ENCODE data around the gene GPR37L1.

GPR37L1 gene

DNA sequence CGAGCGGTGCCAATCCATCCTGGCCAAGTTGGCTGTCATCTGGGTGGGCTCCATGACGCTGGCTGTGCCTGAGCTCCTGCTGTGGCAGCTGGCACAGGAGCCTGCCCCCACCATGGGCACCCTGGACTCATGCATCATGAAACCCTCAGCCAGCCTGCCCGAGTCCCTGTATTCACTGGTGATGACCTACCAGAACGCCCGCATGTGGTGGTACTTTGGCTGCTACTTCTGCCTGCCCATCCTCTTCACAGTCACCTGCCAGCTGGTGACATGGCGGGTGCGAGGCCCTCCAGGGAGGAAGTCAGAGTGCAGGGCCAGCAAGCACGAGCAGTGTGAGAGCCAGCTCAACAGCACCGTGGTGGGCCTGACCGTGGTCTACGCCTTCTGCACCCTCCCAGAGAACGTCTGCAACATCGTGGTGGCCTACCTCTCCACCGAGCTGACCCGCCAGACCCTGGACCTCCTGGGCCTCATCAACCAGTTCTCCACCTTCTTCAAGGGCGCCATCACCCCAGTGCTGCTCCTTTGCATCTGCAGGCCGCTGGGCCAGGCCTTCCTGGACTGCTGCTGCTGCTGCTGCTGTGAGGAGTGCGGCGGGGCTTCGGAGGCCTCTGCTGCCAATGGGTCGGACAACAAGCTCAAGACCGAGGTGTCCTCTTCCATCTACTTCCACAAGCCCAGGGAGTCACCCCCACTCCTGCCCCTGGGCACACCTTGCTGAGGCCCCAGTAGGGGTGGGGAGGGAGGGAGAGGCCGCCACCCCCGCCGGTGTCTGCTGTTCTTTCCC lies 5.3 kb downstream of the GPR37L1 start:
- H3K4me3 ChIP-seq (ENCODE audit: low read length): no peak overlapping the region
- no peaks in the 10 kb centered on the region for H3K9me3 ChIP-seq (ENCODE audit: control insufficient read depth, low read length)
- no peak overlapping the region for H3K9ac ChIP-seq (ENCODE audit: low read length)
- peaks cover 8% of the 10 kb centered on the region for H3K27me3 ChIP-seq (replicated peaks; ENCODE audit: control insufficient read depth, insufficient read depth, low read length)
- H3K36me3 ChIP-seq (ENCODE audit: control insufficient read depth, insufficient read depth, low read length, severe bottlenecking): peaks cover 5% of the 10 kb centered on the region
- peaks cover 14% of the 10 kb centered on the region for H3K4me1 ChIP-seq (ENCODE audit: control insufficient read depth, insufficient read depth, low read length)
- no peak for DNase-seq (ENCODE audit: low read depth)

GRCh38 chr1:202129453-202130296 lies 7.0 kb downstream of the GPR37L1 start:
- no peaks in the 10 kb centered on the region for H3K9me3 ChIP-seq (ENCODE audit: control insufficient read depth, low read length)
- no peak overlapping the region for H3K9ac ChIP-seq (ENCODE audit: low read length)
- peaks cover 18% of the 10 kb centered on the region for H3K4me1 ChIP-seq (ENCODE audit: control insufficient read depth, insufficient read depth, low read length)
- peaks cover 13% of the 10 kb centered on the region for H3K36me3 ChIP-seq (ENCODE audit: control insufficient read depth, insufficient read depth, low read length, severe bottlenecking)
- H3K27me3 ChIP-seq (replicated peaks; ENCODE audit: control insufficient read depth, insufficient read depth, low read length): peaks cover 8% of the 10 kb centered on the region
- H3K4me3 ChIP-seq (ENCODE audit: low read length): no peak overlapping the region
- no peak for DNase-seq (ENCODE audit: low read depth)

- H3K36me3 ChIP-seq (ENCODE audit: control insufficient read depth, insufficient read depth, low read length, severe bottlenecking): peaks cover 17% of the 10 kb centered on the region
- no peak overlapping the region for H3K4me3 ChIP-seq (ENCODE audit: low read length)
- peaks cover 4% of the 10 kb centered on the region for H3K27me3 ChIP-seq (replicated peaks; ENCODE audit: control insufficient read depth, insufficient read depth, low read length)
- H3K9me3 ChIP-seq (ENCODE audit: control insufficient read depth, low read length): no peaks in the 10 kb centered on the region
- H3K4me1 ChIP-seq (ENCODE audit: control insufficient read depth, insufficient read depth, low read length): peaks cover 18% of the 10 kb centered on the region
- no peak overlapping the region for H3K9ac ChIP-seq (ENCODE audit: low read length)
- DNase-seq (ENCODE audit: low read depth): no peak
These were observed 7.6 kb downstream of the GPR37L1 start for GRCh38 chr1:202130297-202130721.

DNA sequence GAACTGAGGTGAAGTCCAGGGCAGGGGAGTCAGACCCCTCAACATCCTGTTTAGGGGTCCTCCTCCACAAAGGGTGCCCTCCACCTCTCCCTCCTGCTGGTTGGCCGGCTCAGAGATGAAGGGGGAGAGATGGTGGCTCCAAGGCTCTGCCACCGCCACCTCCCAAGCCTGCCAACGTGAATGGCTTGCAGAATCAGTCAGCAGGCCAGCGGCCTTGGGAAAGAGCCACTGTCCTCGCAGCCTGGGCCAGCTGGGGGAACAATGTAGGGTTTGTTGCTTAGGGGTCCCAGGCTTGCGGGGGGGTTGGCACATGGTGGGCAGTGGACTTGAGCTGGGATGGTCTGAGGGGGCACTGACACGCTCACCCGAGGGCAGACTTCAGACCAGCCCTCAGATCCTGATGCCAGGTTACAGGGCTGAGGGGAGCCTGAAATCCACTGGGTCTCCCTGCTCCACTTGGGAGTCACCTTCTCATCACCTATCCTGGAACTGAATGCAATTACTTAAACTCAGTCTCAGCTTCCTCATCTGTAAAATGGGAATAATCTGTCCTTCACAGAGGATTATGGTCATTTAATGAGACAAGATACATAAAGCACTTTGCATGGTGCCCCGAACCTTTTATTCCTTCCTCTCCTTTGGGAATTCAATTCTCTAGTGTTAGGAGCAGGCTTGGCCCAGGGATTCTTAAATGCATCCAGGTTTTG lies 8.3 kb downstream of the GPR37L1 start:
- DNase-seq (ENCODE audit: low read depth): no peak
- no peaks in the 10 kb centered on the region for H3K9me3 ChIP-seq (ENCODE audit: control insufficient read depth, low read length)
- H3K4me3 ChIP-seq (ENCODE audit: low read length): no peak overlapping the region
- H3K9ac ChIP-seq (ENCODE audit: low read length): no peak overlapping the region
- H3K36me3 ChIP-seq (ENCODE audit: control insufficient read depth, insufficient read depth, low read length, severe bottlenecking): peaks cover 24% of the 10 kb centered on the region
- no peaks in the 10 kb centered on the region for H3K27me3 ChIP-seq (replicated peaks; ENCODE audit: control insufficient read depth, insufficient read depth, low read length)
- H3K4me1 ChIP-seq (ENCODE audit: control insufficient read depth, insufficient read depth, low read length): peaks cover 18% of the 10 kb centered on the region

GRCh38 chr1:202131956-202132821 lies 9.5 kb downstream of the GPR37L1 start:
- Histone ChIP-seq H3K4me1 (ENCODE audit: control insufficient read depth, insufficient read depth, low read length) (peaks cover 18% of the 10 kb centered on the region), H3K9ac (ENCODE audit: low read length) (peak overlapping the region; percentile 69), H3K4me3 (ENCODE audit: low read length) (no peak overlapping the region), H3K9me3 (ENCODE audit: control insufficient read depth, low read length) (no peaks in the 10 kb centered on the region), H3K36me3 (ENCODE audit: control insufficient read depth, insufficient read depth, low read length, severe bottlenecking) (peaks cover 25% of the 10 kb centered on the region), H3K27me3 (replicated peaks; ENCODE audit: control insufficient read depth, insufficient read depth, low read length) (no peaks in the 10 kb centered on the region)
- DNase-seq (ENCODE audit: low read depth): no peak

DNA sequence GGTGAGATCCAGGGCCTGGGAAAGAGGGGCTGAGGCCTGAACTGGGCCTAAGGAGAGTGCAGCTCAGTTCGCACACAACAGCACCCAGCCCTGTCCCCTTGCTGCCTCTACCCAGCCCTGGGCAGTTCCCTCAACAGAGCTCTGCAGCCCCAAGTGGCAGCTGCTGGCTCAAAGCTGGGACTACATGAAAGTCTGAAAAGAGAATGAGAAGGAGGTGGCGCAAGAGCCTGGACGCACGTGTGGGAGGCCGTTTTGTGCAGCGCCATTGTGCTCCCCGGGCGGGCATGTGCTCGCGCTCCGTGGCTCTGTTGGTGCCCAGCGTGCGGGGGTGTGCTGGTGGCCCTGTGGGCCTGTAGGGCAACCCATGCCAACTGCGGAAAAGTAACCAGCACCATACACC lies 10.3 kb downstream of the GPR37L1 start:
- Histone ChIP-seq H3K9ac (ENCODE audit: low read length) (peak overlapping the region; percentile 69), H3K36me3 (ENCODE audit: control insufficient read depth, insufficient read depth, low read length, severe bottlenecking) (peaks cover 33% of the 10 kb centered on the region), H3K9me3 (ENCODE audit: control insufficient read depth, low read length) (no peaks in the 10 kb centered on the region), H3K4me1 (ENCODE audit: control insufficient read depth, insufficient read depth, low read length) (peaks cover 18% of the 10 kb centered on the region), H3K4me3 (ENCODE audit: low read length) (no peak overlapping the region), H3K27me3 (replicated peaks; ENCODE audit: control insufficient read depth, insufficient read depth, low read length) (no peaks in the 10 kb centered on the region)
- DNase-seq (ENCODE audit: low read depth): no peak

- H3K27me3 ChIP-seq (replicated peaks; ENCODE audit: control insufficient read depth, insufficient read depth, low read length): no peaks in the 10 kb centered on the region
- DNase-seq (ENCODE audit: low read depth): no peak
- H3K36me3 ChIP-seq (ENCODE audit: control insufficient read depth, insufficient read depth, low read length, severe bottlenecking): peaks cover 34% of the 10 kb centered on the region
- H3K4me3 ChIP-seq (ENCODE audit: low read length): no peak overlapping the region
- H3K9ac ChIP-seq (ENCODE audit: low read length): peak overlapping the region; percentile 69
- no peaks in the 10 kb centered on the region for H3K9me3 ChIP-seq (ENCODE audit: control insufficient read depth, low read length)
- H3K4me1 ChIP-seq (ENCODE audit: control insufficient read depth, insufficient read depth, low read length): peaks cover 18% of the 10 kb centered on the region
These were observed 10.8 kb downstream of the GPR37L1 start for GRCh38 chr1:202133496-202133895.

DNA sequence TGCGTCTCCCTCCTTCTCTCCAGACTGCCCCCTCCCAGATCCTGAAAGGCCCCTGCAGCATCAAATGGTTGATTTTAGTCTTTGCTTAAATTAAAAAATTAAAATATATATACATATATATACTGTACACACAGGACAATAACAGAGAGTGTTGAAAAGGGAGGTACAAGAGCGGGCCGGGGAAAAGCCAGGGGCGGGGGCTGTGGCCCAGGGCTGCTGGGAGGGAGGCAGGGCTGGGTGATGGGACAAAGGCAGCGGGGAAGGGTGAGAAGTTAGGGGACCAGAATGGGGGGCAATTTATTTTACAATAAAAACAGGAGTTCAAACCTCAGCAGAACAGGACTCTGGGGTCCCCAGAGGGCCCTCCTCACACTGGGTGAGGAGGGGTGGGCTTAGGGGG lies 11.3 kb downstream of the GPR37L1 start:
- Histone ChIP-seq H3K9ac (ENCODE audit: low read length) (no peak overlapping the region), H3K27me3 (replicated peaks; ENCODE audit: control insufficient read depth, insufficient read depth, low read length) (no peaks in the 10 kb centered on the region), H3K36me3 (ENCODE audit: control insufficient read depth, insufficient read depth, low read length, severe bottlenecking) (peaks cover 34% of the 10 kb centered on the region), H3K9me3 (ENCODE audit: control insufficient read depth, low read length) (no peaks in the 10 kb centered on the region), H3K4me3 (ENCODE audit: low read length) (no peak overlapping the region), H3K4me1 (ENCODE audit: control insufficient read depth, insufficient read depth, low read length) (peaks cover 18% of the 10 kb centered on the region)
- DNase-seq (ENCODE audit: low read depth): no peak

DNA sequence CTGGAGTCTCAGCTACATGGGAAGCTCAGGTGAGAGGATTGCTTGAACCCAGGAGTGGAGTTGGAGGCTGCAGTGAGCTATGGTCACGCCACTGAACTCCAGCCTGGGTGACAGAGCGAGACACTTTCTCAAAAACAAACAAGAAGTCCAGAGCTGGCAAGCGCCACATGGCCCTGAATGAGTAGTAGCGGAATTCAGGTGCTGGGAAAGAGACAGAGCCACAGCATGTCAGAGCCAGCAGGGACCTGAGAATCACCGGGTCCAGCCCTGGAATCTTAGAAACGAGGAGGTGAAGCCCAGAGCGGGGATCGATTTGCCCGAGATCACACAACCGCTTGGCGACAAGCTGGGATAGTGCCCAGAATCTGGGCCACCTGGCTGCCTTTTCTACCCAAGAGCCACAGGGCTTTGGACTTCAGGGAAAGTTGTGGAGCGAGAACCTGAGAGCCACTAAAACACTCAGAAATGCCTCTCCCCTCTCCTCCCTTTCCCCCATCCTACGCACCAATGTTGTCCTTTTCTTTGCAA lies 12.0 kb downstream of the GPR37L1 start:
- DNase-seq (ENCODE audit: low read depth): no peak
- peaks cover 18% of the 10 kb centered on the region for H3K4me1 ChIP-seq (ENCODE audit: control insufficient read depth, insufficient read depth, low read length)
- H3K9ac ChIP-seq (ENCODE audit: low read length): no peak overlapping the region
- H3K36me3 ChIP-seq (ENCODE audit: control insufficient read depth, insufficient read depth, low read length, severe bottlenecking): peaks cover 34% of the 10 kb centered on the region
- no peaks in the 10 kb centered on the region for H3K27me3 ChIP-seq (replicated peaks; ENCODE audit: control insufficient read depth, insufficient read depth, low read length)
- no peak overlapping the region for H3K4me3 ChIP-seq (ENCODE audit: low read length)
- no peaks in the 10 kb centered on the region for H3K9me3 ChIP-seq (ENCODE audit: control insufficient read depth, low read length)

GRCh38 chr1:202135221-202135721 lies 12.6 kb downstream of the GPR37L1 start:
- H3K9ac ChIP-seq (ENCODE audit: low read length): no peak overlapping the region
- H3K27me3 ChIP-seq (replicated peaks; ENCODE audit: control insufficient read depth, insufficient read depth, low read length): no peaks in the 10 kb centered on the region
- peaks cover 34% of the 10 kb centered on the region for H3K36me3 ChIP-seq (ENCODE audit: control insufficient read depth, insufficient read depth, low read length, severe bottlenecking)
- peak; percentile 87 for DNase-seq (ENCODE audit: low read depth)
- peaks cover 18% of the 10 kb centered on the region for H3K4me1 ChIP-seq (ENCODE audit: control insufficient read depth, insufficient read depth, low read length)
- H3K9me3 ChIP-seq (ENCODE audit: control insufficient read depth, low read length): no peaks in the 10 kb centered on the region
- no peak overlapping the region for H3K4me3 ChIP-seq (ENCODE audit: low read length)

All from adipocyte (in vitro differentiated cells).